Measurements from ENCODE around the gene OR11L1.

Gene OR11L1

DNA sequence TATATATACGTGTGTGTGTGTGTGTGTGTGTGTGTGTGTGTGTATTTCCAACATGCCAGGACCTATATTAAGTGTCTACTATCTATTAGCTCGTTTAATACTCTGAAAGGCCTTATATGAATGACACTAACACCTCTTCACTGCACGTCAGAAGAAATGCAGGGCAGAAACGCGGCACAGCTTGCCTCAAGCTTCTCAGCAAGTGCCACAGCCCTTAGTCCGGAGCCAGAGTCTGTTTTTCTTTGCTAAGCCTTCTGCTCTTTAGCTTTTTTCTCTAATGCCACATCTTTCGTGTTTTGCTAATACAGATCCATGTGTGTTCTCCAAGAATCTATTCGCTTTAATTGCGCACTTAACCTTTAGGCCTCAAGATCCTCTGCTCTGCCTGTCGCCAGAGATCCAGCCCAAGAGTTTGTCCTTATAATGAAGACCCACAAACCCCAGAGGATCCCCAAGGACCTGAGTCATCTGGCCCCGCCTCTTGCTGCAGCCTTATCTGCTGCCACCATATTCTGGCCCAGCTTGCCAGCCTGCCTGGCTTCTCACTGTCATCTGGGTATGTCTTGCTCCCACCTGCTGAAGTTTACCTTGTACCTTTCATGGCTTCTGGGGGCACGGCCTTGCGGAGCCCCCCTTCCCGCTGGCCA, 13.3 kb upstream of the OR11L1 start:
- H3K4me1 ChIP-seq (ENCODE audit: control insufficient read depth in 2 of 2, insufficient read depth in 2 of 2, low read length in 2 of 2), result no peaks in the 10 kb centered on the region
- no peaks in the 10 kb centered on the region for H3K27me3 ChIP-seq (ENCODE audit: control insufficient read depth in 2 of 2, insufficient read depth in 2 of 2, low read length in 2 of 2)
- no peak overlapping the region for H3K9ac ChIP-seq (ENCODE audit: low read depth in 1 of 2, low read length in 2 of 2)
- no peaks in the 10 kb centered on the region for H3K9me3 ChIP-seq (ENCODE audit: control insufficient read depth in 2 of 2, low read length in 2 of 2)
- H3K36me3 ChIP-seq (ENCODE audit: control insufficient read depth in 2 of 2, insufficient read depth in 2 of 2, low read length in 2 of 2), result no peaks in the 10 kb centered on the region
- no peak overlapping the region for H3K27ac ChIP-seq (ENCODE audit: low read depth in 2 of 2, low read length in 2 of 2)
- no peak overlapping the region for H3K4me3 ChIP-seq (ENCODE audit: low read length in 2 of 2)

DNA sequence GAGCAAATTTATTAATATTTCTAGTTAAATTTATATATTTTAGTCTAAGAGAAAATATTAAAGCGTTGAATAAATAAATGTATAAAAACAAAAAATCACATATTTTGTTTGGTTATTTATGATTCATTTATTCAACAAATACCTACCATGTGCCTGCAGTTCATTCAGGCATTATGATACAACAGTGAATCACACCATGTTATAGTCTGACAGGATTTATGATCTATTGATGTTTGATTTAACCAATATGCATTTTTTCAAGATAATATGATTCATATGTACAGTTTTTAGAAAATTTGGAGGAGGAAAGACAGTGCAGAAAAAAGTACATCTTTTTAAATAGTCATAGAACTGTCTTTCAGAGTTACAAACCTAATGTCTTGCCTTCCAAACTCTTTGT, 7.9 kb upstream of the OR11L1 start:
- Histone ChIP-seq H3K4me3 (ENCODE audit: low read length in 2 of 2) (no peak overlapping the region), H3K27me3 (ENCODE audit: control insufficient read depth in 2 of 2, insufficient read depth in 2 of 2, low read length in 2 of 2) (no peaks in the 10 kb centered on the region), H3K4me1 (ENCODE audit: control insufficient read depth in 2 of 2, insufficient read depth in 2 of 2, low read length in 2 of 2) (no peaks in the 10 kb centered on the region), H3K27ac (ENCODE audit: low read depth in 2 of 2, low read length in 2 of 2) (no peak overlapping the region), H3K9ac (ENCODE audit: low read depth in 1 of 2, low read length in 2 of 2) (no peak overlapping the region), H3K9me3 (ENCODE audit: control insufficient read depth in 2 of 2, low read length in 2 of 2) (no peaks in the 10 kb centered on the region), H3K36me3 (ENCODE audit: control insufficient read depth in 2 of 2, insufficient read depth in 2 of 2, low read length in 2 of 2) (no peaks in the 10 kb centered on the region)

DNA sequence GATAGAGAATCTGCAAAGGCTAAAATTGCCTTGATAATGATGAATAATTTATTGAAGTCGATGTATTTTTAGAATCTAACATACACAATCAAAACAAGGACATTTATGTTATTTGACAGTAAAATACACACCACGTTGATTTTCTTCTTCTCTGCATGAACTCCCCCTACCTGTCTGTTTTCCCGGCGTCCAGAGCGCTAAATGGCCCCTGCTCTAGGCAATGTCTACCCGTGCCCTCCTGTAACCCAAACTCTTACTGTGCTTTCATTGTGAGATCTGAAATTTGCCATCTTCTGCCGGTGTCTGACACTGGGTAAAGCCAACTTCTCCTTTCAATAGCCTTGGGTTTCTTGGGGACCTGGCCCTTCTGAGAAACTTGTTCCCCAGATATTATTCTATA, 6.7 kb upstream of the OR11L1 start:
- Histone ChIP-seq H3K27me3 (ENCODE audit: control insufficient read depth in 2 of 2, insufficient read depth in 2 of 2, low read length in 2 of 2) (no peaks in the 10 kb centered on the region), H3K9me3 (ENCODE audit: control insufficient read depth in 2 of 2, low read length in 2 of 2) (no peaks in the 10 kb centered on the region), H3K4me3 (ENCODE audit: low read length in 2 of 2) (no peak overlapping the region), H3K27ac (ENCODE audit: low read depth in 2 of 2, low read length in 2 of 2) (no peak overlapping the region), H3K9ac (ENCODE audit: low read depth in 1 of 2, low read length in 2 of 2) (no peak overlapping the region), H3K36me3 (ENCODE audit: control insufficient read depth in 2 of 2, insufficient read depth in 2 of 2, low read length in 2 of 2) (no peaks in the 10 kb centered on the region), H3K4me1 (ENCODE audit: control insufficient read depth in 2 of 2, insufficient read depth in 2 of 2, low read length in 2 of 2) (no peaks in the 10 kb centered on the region)

DNA sequence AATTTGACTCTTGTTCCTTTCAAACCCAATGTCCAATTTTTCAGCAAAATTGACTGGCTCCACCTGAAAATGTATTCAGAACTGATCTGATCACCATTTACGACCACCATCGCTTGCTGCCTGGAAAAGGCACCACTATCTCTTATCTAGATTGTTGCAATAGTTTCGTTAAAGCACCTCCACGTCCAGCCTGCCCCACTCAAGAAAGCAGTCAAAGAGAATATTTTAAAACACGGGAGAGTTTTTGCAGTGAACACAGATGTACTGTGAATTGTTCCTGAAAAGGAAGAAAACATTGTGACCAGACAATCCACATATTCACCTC, 4.0 kb upstream of the OR11L1 start:
- no peak overlapping the region for H3K9ac ChIP-seq (ENCODE audit: low read depth in 1 of 2, low read length in 2 of 2)

DNA sequence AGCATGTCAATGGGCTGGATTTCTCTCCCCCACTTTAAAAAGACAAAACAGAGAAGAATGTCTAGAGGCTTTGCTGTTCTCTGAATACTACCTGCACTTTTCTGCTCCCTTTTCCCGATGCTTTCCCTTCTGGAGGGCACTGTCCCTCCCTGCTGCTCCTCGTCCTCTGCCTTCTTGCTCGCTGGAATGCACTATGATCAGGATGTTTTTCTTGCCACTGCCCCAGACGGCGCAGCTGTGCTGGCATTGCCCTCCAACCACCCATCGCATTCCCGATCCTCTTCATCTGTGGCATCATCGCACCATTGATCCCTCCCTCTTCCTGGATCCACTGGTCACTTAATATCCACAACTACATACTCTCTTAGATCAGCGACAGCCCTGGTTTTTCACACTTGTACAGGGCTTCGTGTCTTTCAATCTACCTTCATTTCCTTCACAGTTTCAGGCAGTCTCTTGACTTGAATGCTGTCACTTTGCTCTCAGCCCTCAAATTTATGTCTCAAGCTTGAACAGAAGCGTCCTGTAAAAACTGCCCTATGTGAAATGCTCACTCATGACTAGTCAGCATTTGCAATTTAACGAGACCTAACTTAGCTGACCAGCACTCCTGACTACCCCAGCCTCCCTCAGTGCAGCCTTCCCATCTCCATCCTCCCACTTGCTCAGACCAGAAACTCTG, 3.5 kb upstream of the OR11L1 start:
- Histone ChIP-seq H3K9ac (ENCODE audit: low read depth in 1 of 2, low read length in 2 of 2) (no peak overlapping the region), H3K27me3 (ENCODE audit: control insufficient read depth in 2 of 2, insufficient read depth in 2 of 2, low read length in 2 of 2) (no peaks in the 10 kb centered on the region), H3K4me3 (ENCODE audit: low read length in 2 of 2) (no peak overlapping the region), H3K27ac (ENCODE audit: low read depth in 2 of 2, low read length in 2 of 2) (no peak overlapping the region), H3K9me3 (ENCODE audit: control insufficient read depth in 2 of 2, low read length in 2 of 2) (no peaks in the 10 kb centered on the region), H3K4me1 (ENCODE audit: control insufficient read depth in 2 of 2, insufficient read depth in 2 of 2, low read length in 2 of 2) (no peaks in the 10 kb centered on the region), H3K36me3 (ENCODE audit: control insufficient read depth in 2 of 2, insufficient read depth in 2 of 2, low read length in 2 of 2) (no peaks in the 10 kb centered on the region)

More for the DNA sequence above, 4.0 kb upstream of the OR11L1 start:
- Histone ChIP-seq H3K27ac (ENCODE audit: low read depth in 2 of 2, low read length in 2 of 2) (no peak overlapping the region), H3K36me3 (ENCODE audit: control insufficient read depth in 2 of 2, insufficient read depth in 2 of 2, low read length in 2 of 2) (no peaks in the 10 kb centered on the region), H3K9me3 (ENCODE audit: control insufficient read depth in 2 of 2, low read length in 2 of 2) (no peaks in the 10 kb centered on the region), H3K27me3 (ENCODE audit: control insufficient read depth in 2 of 2, insufficient read depth in 2 of 2, low read length in 2 of 2) (no peaks in the 10 kb centered on the region), H3K4me3 (ENCODE audit: low read length in 2 of 2) (no peak overlapping the region), H3K4me1 (ENCODE audit: control insufficient read depth in 2 of 2, insufficient read depth in 2 of 2, low read length in 2 of 2) (no peaks in the 10 kb centered on the region)

DNA sequence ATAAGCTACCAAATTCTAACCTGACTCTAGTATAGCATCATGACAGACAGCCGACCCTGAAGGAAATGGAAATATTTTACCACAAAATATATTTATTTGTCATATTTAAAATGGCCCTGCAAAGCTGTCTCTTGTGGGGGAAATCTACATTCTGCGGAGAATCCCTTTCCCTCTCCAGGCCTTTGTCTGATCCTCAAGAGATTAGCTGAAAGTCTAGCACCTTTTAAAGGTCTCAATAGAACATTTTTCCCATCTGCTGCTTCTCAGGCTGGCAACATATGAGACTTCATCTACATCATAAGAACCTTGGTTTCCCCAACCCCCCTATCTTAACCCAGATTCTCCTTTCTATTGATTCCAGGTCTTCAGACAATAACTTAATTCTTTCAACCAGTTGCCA, 1.7 kb upstream of the OR11L1 start:
- Histone ChIP-seq H3K4me1 (ENCODE audit: control insufficient read depth in 2 of 2, insufficient read depth in 2 of 2, low read length in 2 of 2) (no peaks in the 10 kb centered on the region), H3K9me3 (ENCODE audit: control insufficient read depth in 2 of 2, low read length in 2 of 2) (no peaks in the 10 kb centered on the region), H3K4me3 (ENCODE audit: low read length in 2 of 2) (no peak overlapping the region), H3K27me3 (ENCODE audit: control insufficient read depth in 2 of 2, insufficient read depth in 2 of 2, low read length in 2 of 2) (no peaks in the 10 kb centered on the region), H3K27ac (ENCODE audit: low read depth in 2 of 2, low read length in 2 of 2) (no peak overlapping the region), H3K36me3 (ENCODE audit: control insufficient read depth in 2 of 2, insufficient read depth in 2 of 2, low read length in 2 of 2) (no peaks in the 10 kb centered on the region), H3K9ac (ENCODE audit: low read depth in 1 of 2, low read length in 2 of 2) (no peak overlapping the region)

DNA sequence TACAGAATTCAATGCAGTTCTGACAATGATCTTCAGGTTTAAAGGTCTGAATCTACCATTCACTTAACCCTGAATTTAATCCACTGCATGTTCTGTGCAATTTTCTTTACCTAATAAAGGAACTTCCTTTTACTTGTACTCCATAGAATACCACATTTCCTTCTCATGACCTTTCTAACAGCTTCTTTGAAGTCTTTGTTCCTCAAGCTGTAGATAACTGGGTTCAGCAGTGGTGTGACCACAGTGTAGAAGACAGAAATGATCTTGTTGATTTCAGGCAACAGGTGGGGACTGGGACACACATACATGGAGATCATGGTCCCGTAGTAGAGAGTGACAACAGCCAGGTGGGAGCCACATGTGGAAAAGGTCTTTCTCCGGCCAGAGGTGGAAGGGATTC, 878 bp downstream of the OR11L1 start:
- Histone ChIP-seq H3K36me3 (ENCODE audit: control insufficient read depth in 2 of 2, insufficient read depth in 2 of 2, low read length in 2 of 2) (no peaks in the 10 kb centered on the region), H3K4me3 (ENCODE audit: low read length in 2 of 2) (no peak overlapping the region), H3K27ac (ENCODE audit: low read depth in 2 of 2, low read length in 2 of 2) (no peak overlapping the region), H3K9me3 (ENCODE audit: control insufficient read depth in 2 of 2, low read length in 2 of 2) (no peaks in the 10 kb centered on the region), H3K9ac (ENCODE audit: low read depth in 1 of 2, low read length in 2 of 2) (no peak overlapping the region), H3K27me3 (ENCODE audit: control insufficient read depth in 2 of 2, insufficient read depth in 2 of 2, low read length in 2 of 2) (no peaks in the 10 kb centered on the region), H3K4me1 (ENCODE audit: control insufficient read depth in 2 of 2, insufficient read depth in 2 of 2, low read length in 2 of 2) (no peaks in the 10 kb centered on the region)

DNA sequence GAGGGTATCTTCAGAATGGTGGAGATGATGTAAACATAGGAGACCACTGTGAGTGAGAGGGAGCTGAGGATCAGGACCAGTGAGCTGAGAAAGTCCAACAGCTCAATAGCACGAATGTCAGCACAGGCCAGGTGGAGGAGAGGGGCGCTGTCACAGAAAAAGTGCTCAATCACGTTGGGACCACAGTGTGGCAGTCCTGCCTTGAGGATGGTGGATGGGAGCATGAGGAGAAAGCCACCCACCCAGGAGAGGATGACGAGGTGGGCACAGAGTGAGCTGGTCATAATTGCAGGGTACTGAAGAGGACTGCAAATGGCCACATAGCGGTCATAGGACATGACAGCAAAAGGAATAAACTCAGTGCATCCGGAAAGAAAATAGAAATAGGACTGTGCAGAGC, 8.1 kb downstream of the OR11L1 start:
- no peak overlapping the region for H3K27ac ChIP-seq (ENCODE audit: low read depth in 2 of 2, low read length in 2 of 2)
- no peaks in the 10 kb centered on the region for H3K9me3 ChIP-seq (ENCODE audit: control insufficient read depth in 2 of 2, low read length in 2 of 2)
- H3K27me3 ChIP-seq (ENCODE audit: control insufficient read depth in 2 of 2, insufficient read depth in 2 of 2, low read length in 2 of 2), result no peaks in the 10 kb centered on the region
- no peak overlapping the region for H3K4me3 ChIP-seq (ENCODE audit: low read length in 2 of 2)
- no peaks in the 10 kb centered on the region for H3K4me1 ChIP-seq (ENCODE audit: control insufficient read depth in 2 of 2, insufficient read depth in 2 of 2, low read length in 2 of 2)
- no peak overlapping the region for H3K9ac ChIP-seq (ENCODE audit: low read depth in 1 of 2, low read length in 2 of 2)
- H3K36me3 ChIP-seq (ENCODE audit: control insufficient read depth in 2 of 2, insufficient read depth in 2 of 2, low read length in 2 of 2), result no peaks in the 10 kb centered on the region

DNA sequence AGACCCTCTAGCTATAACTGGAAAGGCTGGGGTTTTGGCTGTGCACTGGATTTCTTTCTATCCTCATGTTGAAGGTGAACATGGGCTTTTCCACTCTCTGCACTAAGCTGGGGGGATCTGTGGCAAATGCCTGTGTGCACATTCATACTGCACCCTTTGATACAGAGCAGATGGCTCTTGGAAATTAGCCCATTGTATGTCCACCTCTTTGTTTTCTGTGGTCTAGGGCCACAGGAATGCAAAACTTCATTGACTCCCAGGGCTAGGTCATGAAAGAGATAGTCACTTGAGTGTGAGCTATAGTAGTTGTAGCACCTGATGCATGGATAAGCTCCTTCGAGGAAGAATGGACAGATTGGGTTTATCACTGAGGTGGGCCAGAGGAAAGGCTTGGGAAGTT, 12.0 kb downstream of the OR11L1 start:
- no peaks in the 10 kb centered on the region for H3K9me3 ChIP-seq (ENCODE audit: control insufficient read depth in 2 of 2, low read length in 2 of 2)
- no peaks in the 10 kb centered on the region for H3K4me1 ChIP-seq (ENCODE audit: control insufficient read depth in 2 of 2, insufficient read depth in 2 of 2, low read length in 2 of 2)
- H3K36me3 ChIP-seq (ENCODE audit: control insufficient read depth in 2 of 2, insufficient read depth in 2 of 2, low read length in 2 of 2), result no peaks in the 10 kb centered on the region
- no peak overlapping the region for H3K9ac ChIP-seq (ENCODE audit: low read depth in 1 of 2, low read length in 2 of 2)
- no peak overlapping the region for H3K4me3 ChIP-seq (ENCODE audit: low read length in 2 of 2)
- H3K27ac ChIP-seq (ENCODE audit: low read depth in 2 of 2, low read length in 2 of 2), result no peak overlapping the region
- no peaks in the 10 kb centered on the region for H3K27me3 ChIP-seq (ENCODE audit: control insufficient read depth in 2 of 2, insufficient read depth in 2 of 2, low read length in 2 of 2)

DNA sequence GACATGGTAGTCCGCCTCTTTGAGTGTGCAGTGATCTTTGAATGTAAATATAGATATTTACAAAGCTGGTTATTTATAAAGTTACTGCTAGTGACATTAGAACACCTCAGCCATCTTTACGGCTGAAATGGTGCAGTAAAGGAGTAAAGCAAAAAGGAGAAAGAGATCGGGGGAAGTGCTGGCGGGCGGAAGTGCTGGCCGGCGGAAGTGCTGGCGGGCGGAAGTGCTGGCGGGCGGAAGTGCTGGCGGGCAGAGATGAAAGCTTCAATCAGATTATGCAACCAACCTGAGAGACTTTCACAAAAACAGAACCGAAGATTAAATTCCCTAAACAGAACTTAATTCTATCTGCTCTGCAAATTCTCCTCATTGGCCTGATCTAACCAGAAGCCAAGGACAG, 16.3 kb downstream of the OR11L1 start:
- Histone ChIP-seq H3K9ac (ENCODE audit: low read depth in 1 of 2, low read length in 2 of 2) (no peak overlapping the region), H3K36me3 (ENCODE audit: control insufficient read depth in 2 of 2, insufficient read depth in 2 of 2, low read length in 2 of 2) (no peaks in the 10 kb centered on the region)

More for the DNA sequence above, 16.3 kb downstream of the OR11L1 start:
- Histone ChIP-seq H3K4me3 (ENCODE audit: low read length in 2 of 2) (no peak overlapping the region), H3K9me3 (ENCODE audit: control insufficient read depth in 2 of 2, low read length in 2 of 2) (no peaks in the 10 kb centered on the region), H3K27ac (ENCODE audit: low read depth in 2 of 2, low read length in 2 of 2) (no peak overlapping the region), H3K4me1 (ENCODE audit: control insufficient read depth in 2 of 2, insufficient read depth in 2 of 2, low read length in 2 of 2) (no peaks in the 10 kb centered on the region), H3K27me3 (ENCODE audit: control insufficient read depth in 2 of 2, insufficient read depth in 2 of 2, low read length in 2 of 2) (no peaks in the 10 kb centered on the region)

Data from mucosa of rectum (tissue), 2 donors.